HEK293 (cell line): ENCODE results near the gene ODAPH.
A peak's percentile ranks its signal among the peaks of the same experiment; 100 is the strongest.
"Not testable (repeated sequence)": the region's sequence is repeated elsewhere in the genome, so short reads cannot be mapped to it uniquely, and the experiment has no call there.

Source experiments
- CTCF ChIA-PET: fragments of 350-600 bp; formaldehyde crosslinking; extraction: SDS; loops from one replicate; lab custom pipeline; 2021; ENCODE audit warnings: antibody characterized with exemption; lab: Yijun Ruan, JAX
- POLR2A ChIA-PET: fragments of 300-600 bp; formaldehyde crosslinking; extraction: SDS; loops from one replicate; lab custom pipeline; 2020; ENCODE audit warnings: antibody characterized with exemption, inconsistent platforms; lab: Yijun Ruan, JAX
- H3K27ac ChIP-seq: fragments of 200-500 bp; sonication (Bioruptor generic); 2 replicates; pipeline ENCODE4 v1.5.1; 2014; ENCODE audit warnings: low read depth, low read length, control low read depth, inconsistent platforms; ENCODE audit errors: extremely low read depth
- H3K36me3 ChIP-seq, 2 experiments: fragments of 200-500 bp in 1 of 2; sonication (Bioruptor generic) in 1 of 2; 1 replicate in 1 of 2; 2 replicates in 1 of 2; pipeline ENCODE4 v1.5.1; 2014 to 2017; ENCODE audit warnings: inconsistent platforms in 2 of 2, low read length in 2 of 2; ENCODE audit not compliant: control insufficient read depth in 2 of 2, insufficient read depth in 1 of 2
- H3K4me1 ChIP-seq: fragments of 200-500 bp; sonication (Bioruptor generic); 2 replicates; pipeline ENCODE4 v1.5.1; 2014; ENCODE audit warnings: mild to moderate bottlenecking, low read length, inconsistent platforms; ENCODE audit not compliant: control insufficient read depth, insufficient read depth
- H3K4me3 ChIP-seq: 2 replicates; pipeline ENCODE4 v1.5.1; 2011; ENCODE audit warnings: low read depth, mild to moderate bottlenecking, control low read depth, low read length, moderate library complexity
- H3K9me3 ChIP-seq: fragments of 200-500 bp; sonication (Bioruptor generic); 2 replicates; pipeline ENCODE4 v1.5.1; 2014; ENCODE audit warnings: low read depth, low read length, inconsistent platforms; ENCODE audit not compliant: control insufficient read depth, insufficient read depth
- PRDM4 ChIP-seq: fragments of 450-650 bp; formaldehyde crosslinking; IDR thresholded peaks from 2 replicates; pipeline ENCODE4 v1.5.1; 2017; ENCODE audit warnings: missing biosample characterization, missing genetic modification characterization
- ZBTB17 ChIP-seq: fragments of 450-650 bp; formaldehyde crosslinking; IDR thresholded peaks from 2 replicates; pipeline ENCODE4 v1.5.1; 2016; ENCODE audit warnings: missing biosample characterization, missing genetic modification characterization
- ZBTB49 ChIP-seq: fragments of 450-650 bp; formaldehyde crosslinking; IDR thresholded peaks from 2 replicates; pipeline ENCODE4 v1.5.1; 2016; ENCODE audit warnings: missing biosample characterization, missing genetic modification characterization, low read depth
- ZNF121 ChIP-seq: fragments of 450-650 bp; formaldehyde crosslinking; IDR thresholded peaks from 2 replicates; pipeline ENCODE4 v1.5.1; 2016; ENCODE audit warnings: missing biosample characterization, missing genetic modification characterization
- ZNF146 ChIP-seq: fragments of 450-650 bp; formaldehyde crosslinking; IDR thresholded peaks from 2 replicates; pipeline ENCODE4 v1.5.1; 2016; ENCODE audit warnings: missing biosample characterization, missing genetic modification characterization
- ZNF174 ChIP-seq: fragments of 450-650 bp; formaldehyde crosslinking; IDR thresholded peaks from 2 replicates; pipeline ENCODE4 v1.5.0; 2017; ENCODE audit warnings: missing biosample characterization, mild to moderate bottlenecking, missing genetic modification characterization
- ZNF2 ChIP-seq: fragments of 450-650 bp; formaldehyde crosslinking; IDR thresholded peaks from 2 replicates; pipeline ENCODE4 v1.5.1; 2016; ENCODE audit warnings: missing biosample characterization, missing genetic modification characterization
- ZNF202 ChIP-seq: fragments of 450-650 bp; formaldehyde crosslinking; IDR thresholded peaks from 2 replicates; pipeline ENCODE4 v1.5.1; 2016; ENCODE audit warnings: missing biosample characterization, missing genetic modification characterization, borderline replicate concordance
- ZNF473 ChIP-seq: fragments of 450-650 bp; formaldehyde crosslinking; IDR thresholded peaks from 2 replicates; pipeline ENCODE4 v1.5.1; 2017; ENCODE audit warnings: missing biosample characterization, missing genetic modification characterization
- ZNF600 ChIP-seq: fragments of 450-650 bp; formaldehyde crosslinking; IDR thresholded peaks from 2 replicates; pipeline ENCODE4 v1.5.1; 2016; ENCODE audit warnings: missing biosample characterization, missing genetic modification characterization
- ZNF677 ChIP-seq: fragments of 450-650 bp; IDR thresholded peaks from 2 replicates; pipeline ENCODE4 v1.5.0; 2018; ENCODE audit warnings: missing biosample characterization, mild to moderate bottlenecking, missing genetic modification characterization, moderate library complexity
- ZSCAN30 ChIP-seq: fragments of 450-650 bp; IDR thresholded peaks from 2 replicates; pipeline ENCODE4 v1.5.1; 2018; ENCODE audit warnings: missing biosample characterization, mild to moderate bottlenecking, missing genetic modification characterization, moderate library complexity
- TF ChIP-seq, protein P1 (sequence below): fragments of 450-650 bp; formaldehyde crosslinking; IDR thresholded peaks from 2 replicates; pipeline ENCODE4 v1.5.1; 2016; ENCODE audit warnings: missing biosample characterization, missing genetic modification characterization

The ODAPH gene

GRCh38 chr4:75516144-75516543 is 39.7 kb upstream of the ODAPH start:
- ChIA-PET POLR2A (interaction anchor here (0.7 kb wide), 1 partner anchor 398 kb away, joined by 3 read pairs; no protein-coding TSS in a partner anchor), CTCF (interaction anchor here (0.6 kb wide), 1 partner anchor 43 kb away, joined by 3 read pairs; no protein-coding TSS in a partner anchor)
- H3K9me3 ChIP-seq = no peaks in the 10 kb centered on the region
- H3K4me3 ChIP-seq = no peak overlapping the region
- H3K4me1 ChIP-seq = no peaks in the 10 kb centered on the region
- H3K36me3 ChIP-seq = peaks cover 0 to 34% of the 10 kb centered on the region in 2 experiments; a peak in 2 of 3 replicates
- TF ChIP-seq ZNF473 (tag by site-specific recombination) = no peak
- H3K27ac ChIP-seq = no peak overlapping the region

GRCh38 chr4:75519452-75519851 is 36.4 kb upstream of the ODAPH start:
- CTCF ChIA-PET = not testable (repeated sequence)

GRCh38 chr4:75525086-75525485 is 30.8 kb upstream of the ODAPH start:
- POLR2A ChIA-PET = no interaction called here
- peaks cover 6 to 73% of the 10 kb centered on the region in 2 experiments for H3K36me3 ChIP-seq
- no peak overlapping the region for H3K27ac ChIP-seq

More at GRCh38 chr4:75519452-75519851, 36.4 kb upstream of the ODAPH start:
- H3K4me1 ChIP-seq, H3K27ac ChIP-seq, POLR2A ChIA-PET, H3K4me3 ChIP-seq, H3K9me3 ChIP-seq: not testable (repeated sequence)
- H3K36me3 ChIP-seq = peaks cover 6 to 56% of the 10 kb centered on the region in 2 experiments
- TF ChIP-seq ZNF146 (tag by site-specific recombination) = peak; percentile 74

More at GRCh38 chr4:75525086-75525485, 30.8 kb upstream of the ODAPH start:
- Histone ChIP-seq H3K9me3 (no peaks in the 10 kb centered on the region), H3K4me3 (no peak overlapping the region), H3K4me1 (no peaks in the 10 kb centered on the region)
- TF ChIP-seq ZBTB17 (tag by site-specific recombination) = no peak
- TF ChIP-seq PRDM4 (tag by site-specific recombination) = no peak
- no peak for TF ChIP-seq ZNF202 (tag by site-specific recombination)
- TF ChIP-seq, protein P1, sequence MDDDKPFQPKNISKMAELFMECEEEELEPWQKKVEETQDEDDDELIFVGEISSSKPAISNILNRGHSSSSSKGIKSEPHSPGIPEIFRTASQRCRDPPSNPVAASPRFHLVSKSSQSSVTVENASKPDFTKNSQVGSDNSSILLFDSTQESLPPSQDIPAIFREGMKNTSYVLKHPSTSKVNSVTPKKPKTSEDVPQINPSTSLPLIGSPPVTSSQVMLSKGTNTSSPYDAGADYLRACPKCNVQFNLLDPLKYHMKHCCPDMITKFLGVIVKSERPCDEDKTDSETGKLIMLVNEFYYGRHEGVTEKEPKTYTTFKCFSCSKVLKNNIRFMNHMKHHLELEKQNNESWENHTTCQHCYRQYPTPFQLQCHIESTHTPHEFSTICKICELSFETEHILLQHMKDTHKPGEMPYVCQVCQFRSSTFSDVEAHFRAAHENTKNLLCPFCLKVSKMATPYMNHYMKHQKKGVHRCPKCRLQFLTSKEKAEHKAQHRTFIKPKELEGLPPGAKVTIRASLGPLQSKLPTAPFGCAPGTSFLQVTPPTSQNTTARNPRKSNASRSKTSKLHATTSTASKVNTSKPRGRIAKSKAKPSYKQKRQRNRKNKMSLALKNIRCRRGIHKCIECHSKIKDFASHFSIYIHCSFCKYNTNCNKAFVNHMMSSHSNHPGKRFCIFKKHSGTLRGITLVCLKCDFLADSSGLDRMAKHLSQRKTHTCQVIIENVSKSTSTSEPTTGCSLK (tag by site-specific recombination) = no peak
- no peak for TF ChIP-seq ZBTB49 (tag by site-specific recombination)
- TF ChIP-seq ZNF174 (tag by site-specific recombination) = no peak
- no peak for TF ChIP-seq ZNF677 (tag by site-specific recombination)
- no peak for TF ChIP-seq ZNF2
- TF ChIP-seq ZSCAN30 (tag by site-specific recombination) = no peak
- no peak for TF ChIP-seq ZNF121 (tag by site-specific recombination)
- no peak for TF ChIP-seq ZNF600 (tag by site-specific recombination)
- CTCF ChIA-PET = no interaction called here
